ENCODE measurements around the gene S100A9. TPM values are rescaled to one million over a fixed set of nuclear protein-coding genes. Genes with fewer than 3 reads are reported as not detected.

The S100A9 gene
- total RNA-seq, 1 experiment from 2014 or later = 0.44 TPM

- Histone ChIP-seq H3K9me3 (ENCODE audit: control insufficient read depth, insufficient read depth, low read depth, low read length) (no peaks in the 10 kb centered on the region), H3K4me3 (ENCODE audit: low read depth in 2 of 2, low read length in 2 of 2) (no peak overlapping the region), H3K27me3 (ENCODE audit: control insufficient read depth, insufficient read depth, low read length) (peaks cover 10% of the 10 kb centered on the region), H3K36me3 (ENCODE audit: control insufficient read depth, insufficient read depth, low read length) (no peaks in the 10 kb centered on the region), H3K27ac (ENCODE audit: low read length) (no peak overlapping the region), H3K4me1 (ENCODE audit: control insufficient read depth, insufficient read depth, low read length) (peaks cover 3% of the 10 kb centered on the region; the same call in 1 of the 2 replicates)
- intact Hi-C loops (cut with micrococcal nuclease; ENCODE audit: unreplicated experiment) (no loop called here), in situ Hi-C loops (cut with HindIII; ENCODE audit: low pct_unique_long_range_greater_than_20kb, low sequenced_read_pairs) (no loop called here)
- ATAC-seq (no peak), DNase-seq (ENCODE audit: low read depth, low spot score) (no peak)
- no TSS peak for BruUV-seq (replicated peaks)
- ChIA-PET POLR2A (interaction anchor here (0.6 kb wide), 2 partner anchors 15 to 327 kb away, joined by 3 to 7 read pairs; no protein-coding TSS in a partner anchor), CTCF (no interaction called here)
- TF ChIP-seq TCF7L2 (IDR thresholded peaks at IDR 0.05; ENCODE audit: low read depth, low read length) (no peak), REST (IDR thresholded peaks at IDR 0.05; ENCODE audit: insufficient read depth in 1 of 2, low read depth in 2 of 2, low read length in 1 of 2) (no peak), SIN3A (IDR thresholded peaks at IDR 0.05; ENCODE audit: borderline replicate concordance, insufficient read depth, low read depth, low read length) (no peak), POLR2AphosphoS5 (IDR thresholded peaks at IDR 0.05; ENCODE audit: low read depth, low read length) (no peak)
- TF ChIP-seq, protein P1, sequence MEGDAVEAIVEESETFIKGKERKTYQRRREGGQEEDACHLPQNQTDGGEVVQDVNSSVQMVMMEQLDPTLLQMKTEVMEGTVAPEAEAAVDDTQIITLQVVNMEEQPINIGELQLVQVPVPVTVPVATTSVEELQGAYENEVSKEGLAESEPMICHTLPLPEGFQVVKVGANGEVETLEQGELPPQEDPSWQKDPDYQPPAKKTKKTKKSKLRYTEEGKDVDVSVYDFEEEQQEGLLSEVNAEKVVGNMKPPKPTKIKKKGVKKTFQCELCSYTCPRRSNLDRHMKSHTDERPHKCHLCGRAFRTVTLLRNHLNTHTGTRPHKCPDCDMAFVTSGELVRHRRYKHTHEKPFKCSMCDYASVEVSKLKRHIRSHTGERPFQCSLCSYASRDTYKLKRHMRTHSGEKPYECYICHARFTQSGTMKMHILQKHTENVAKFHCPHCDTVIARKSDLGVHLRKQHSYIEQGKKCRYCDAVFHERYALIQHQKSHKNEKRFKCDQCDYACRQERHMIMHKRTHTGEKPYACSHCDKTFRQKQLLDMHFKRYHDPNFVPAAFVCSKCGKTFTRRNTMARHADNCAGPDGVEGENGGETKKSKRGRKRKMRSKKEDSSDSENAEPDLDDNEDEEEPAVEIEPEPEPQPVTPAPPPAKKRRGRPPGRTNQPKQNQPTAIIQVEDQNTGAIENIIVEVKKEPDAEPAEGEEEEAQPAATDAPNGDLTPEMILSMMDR (IDR thresholded peaks at IDR 0.05) = no peak
Observed at GRCh38 chr1:153343040-153343681, 14.5 kb upstream of the S100A9 start.

DNA sequence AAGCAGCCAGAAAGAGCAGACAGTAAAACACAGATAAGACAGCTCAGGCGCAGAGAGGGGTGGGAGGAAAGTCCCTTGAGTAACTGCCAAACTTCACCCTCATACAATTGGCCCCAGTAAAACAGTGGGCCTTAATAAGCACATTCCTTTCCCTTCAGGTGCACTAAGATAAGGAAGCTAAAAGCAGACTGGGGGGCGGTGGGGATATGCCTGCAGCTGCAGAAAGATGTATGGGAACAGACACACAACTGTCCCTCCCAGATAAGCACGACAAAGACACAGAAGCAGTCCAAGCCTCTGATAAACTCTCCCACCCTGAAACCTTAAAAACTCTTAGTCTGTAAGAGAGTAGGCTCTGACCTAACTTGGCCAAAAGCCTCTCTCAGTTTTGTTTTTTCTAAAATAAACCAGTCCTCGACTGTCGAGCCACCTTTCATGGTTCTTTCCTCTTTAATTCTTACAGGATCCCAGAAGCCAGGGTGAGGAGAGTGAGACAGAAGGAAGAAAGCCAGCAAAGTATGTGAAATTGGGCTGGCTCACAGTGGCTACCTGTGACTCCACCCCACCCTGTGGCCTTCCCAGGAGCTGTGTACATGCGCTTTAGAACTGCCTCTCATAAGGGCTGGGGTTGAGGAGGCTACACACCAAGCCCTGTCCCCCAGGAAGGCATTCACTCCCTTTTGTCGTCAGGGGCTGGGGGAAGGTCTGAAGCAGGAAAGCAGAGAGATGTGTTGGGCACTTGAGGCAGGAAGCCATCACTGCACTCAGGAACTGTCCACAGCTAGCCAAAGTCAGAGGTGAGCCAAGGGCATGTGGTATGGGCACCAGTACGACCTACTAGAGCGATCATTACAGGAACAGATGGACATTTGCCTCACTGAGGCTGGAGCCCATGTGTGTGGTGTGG, 13.6 kb upstream of the S100A9 start:
- in situ Hi-C loops (cut with HindIII; ENCODE audit: low pct_unique_long_range_greater_than_20kb, low sequenced_read_pairs) = no loop called here
- Histone ChIP-seq H3K27me3 (ENCODE audit: control insufficient read depth, insufficient read depth, low read length) (peaks cover 10% of the 10 kb centered on the region), H3K4me1 (ENCODE audit: control insufficient read depth, insufficient read depth, low read length) (peaks cover 3% of the 10 kb centered on the region; the same call in 1 of the 2 replicates), H3K9me3 (ENCODE audit: control insufficient read depth, insufficient read depth, low read depth, low read length) (no peaks in the 10 kb centered on the region), H3K27ac (ENCODE audit: low read length) (no peak overlapping the region), H3K4me3 (ENCODE audit: low read depth in 2 of 2, low read length in 2 of 2) (no peak overlapping the region), H3K36me3 (ENCODE audit: control insufficient read depth, insufficient read depth, low read length) (no peaks in the 10 kb centered on the region)
- DNase-seq (ENCODE audit: low read depth, low spot score) (no peak), ATAC-seq (no peak)
- ChIA-PET POLR2A (interaction anchor here (0.6 kb wide), 2 partner anchors 14 to 326 kb away, joined by 3 to 7 read pairs; no protein-coding TSS in a partner anchor), CTCF (no interaction called here)
- no peak for TF ChIP-seq TCF7L2 (IDR thresholded peaks at IDR 0.05; ENCODE audit: low read depth, low read length)
- TF ChIP-seq, protein P1 (IDR thresholded peaks at IDR 0.05) = no peak
- TF ChIP-seq REST (IDR thresholded peaks at IDR 0.05; ENCODE audit: insufficient read depth in 1 of 2, low read depth in 2 of 2, low read length in 1 of 2) = no peak
- TF ChIP-seq SIN3A (IDR thresholded peaks at IDR 0.05; ENCODE audit: borderline replicate concordance, insufficient read depth, low read depth, low read length) = no peak
- no TSS peak for BruUV-seq (replicated peaks)
- intact Hi-C loops (cut with micrococcal nuclease; ENCODE audit: unreplicated experiment) = no loop called here

All from Panc1 (cell line).